CD14-positive monocyte (primary cell): ENCODE results near the gene NLRC3. TPM values are rescaled to one million over a fixed set of nuclear protein-coding genes. Genes with fewer than 3 reads are reported as not detected.

Experiments
- DNase-seq, 3 donors: peaks; one replicate each; pipeline ENCODE4 v3.0.0-alpha.2; 2011 to 2022
- H2AFZ ChIP-seq: 2 replicates; pipeline ENCODE4 v1.6.0; 2012; ENCODE audit warnings: mild to moderate bottlenecking, low read depth, low read length, inconsistent platforms; ENCODE audit not compliant: insufficient read depth, poor library complexity, severe bottlenecking
- H3K27ac ChIP-seq, 2 donors: 1 replicate in 1 of 2; 2 replicates in 1 of 2; pipeline ENCODE4 v1.5.1; 2012 to 2013; ENCODE audit warnings: low read length in 2 of 2, control low read depth in 1 of 2, inconsistent platforms in 1 of 2, low read depth in 1 of 2, mild to moderate bottlenecking in 1 of 2
- H3K27me3 ChIP-seq, 2 donors: one replicate each; pipeline versions ENCODE4 v1.6.0 to v1.6.1; 2011 to 2013; ENCODE audit warnings: low read length in 2 of 2; ENCODE audit not compliant: control insufficient read depth in 2 of 2, insufficient read depth in 2 of 2
- H3K36me3 ChIP-seq, 2 donors: replicated peaks in 1 of 2; 1 replicate in 1 of 2; 2 replicates in 1 of 2; pipeline versions ENCODE4 v1.5.1 to v1.6.1; 2012 to 2013; ENCODE audit warnings: low read length in 2 of 2, control low read depth in 1 of 2, inconsistent platforms in 1 of 2, mild to moderate bottlenecking in 1 of 2; ENCODE audit not compliant: insufficient read depth in 2 of 2, control insufficient read depth in 1 of 2
- H3K4me1 ChIP-seq, 2 donors: 1 replicate in 1 of 2; 2 replicates in 1 of 2; pipeline versions ENCODE4 v1.5.1 to v1.6.1; 2012 to 2013; ENCODE audit warnings: low read length in 2 of 2, control low read depth in 1 of 2, inconsistent platforms in 1 of 2, mild to moderate bottlenecking in 1 of 2, moderate library complexity in 1 of 2; ENCODE audit not compliant: insufficient read depth in 2 of 2, control insufficient read depth in 1 of 2
- H3K4me2 ChIP-seq: replicated peaks from 2 replicates; pipeline ENCODE3; 2012; ENCODE audit warnings: low read length, moderate library complexity, mild to moderate bottlenecking; ENCODE audit not compliant: poor library complexity, severe bottlenecking; ENCODE audit errors: extremely low read depth
- H3K4me3 ChIP-seq, 3 experiments: fragments of 200-600 bp in 1 of 3; sonication (generic) in 1 of 3; replicated peaks in 1 of 3; 1 replicate in 2 of 3; 2 replicates in 1 of 3; pipeline ENCODE4 v1.5.1; 2011 to 2013; ENCODE audit warnings: low read length in 3 of 3, mild to moderate bottlenecking in 3 of 3, control low read depth in 2 of 3, low read depth in 2 of 3, inconsistent platforms in 1 of 3, moderate library complexity in 1 of 3
- H3K79me2 ChIP-seq: 2 replicates; pipeline ENCODE4 v1.6.0; 2012; ENCODE audit warnings: mild to moderate bottlenecking, control low read depth, inconsistent platforms, low read length, moderate library complexity; ENCODE audit not compliant: insufficient read depth
- H3K9ac ChIP-seq: 2 replicates; pipeline ENCODE4 v1.6.0; 2017; ENCODE audit warnings: low read length, mild to moderate bottlenecking; ENCODE audit not compliant: insufficient read depth, poor library complexity, severe bottlenecking
- H3K9me3 ChIP-seq, 2 donors: replicated peaks in 1 of 2; 1 replicate in 1 of 2; 2 replicates in 1 of 2; pipeline versions ENCODE4 v1.5.1 to v1.6.1; 2012 to 2013; ENCODE audit warnings: low read length in 2 of 2, control low read depth in 1 of 2; ENCODE audit not compliant: control insufficient read depth in 1 of 2, insufficient read depth in 1 of 2
- H4K20me1 ChIP-seq: 2 replicates; pipeline ENCODE4 v1.6.0; 2012; ENCODE audit warnings: mild to moderate bottlenecking, low read length, control low read depth, moderate library complexity; ENCODE audit not compliant: insufficient read depth
- H3K27ac Mint-ChIP-seq, 7 donors: one replicate each; pipeline ENCODE4 v1.8.0; 2020; ENCODE audit warnings: mild to moderate bottlenecking in 7 of 7, mixed read lengths in 7 of 7, moderate library complexity in 6 of 7, inconsistent platforms in 2 of 7
- H3K27me3 Mint-ChIP-seq, 3 donors: one replicate each; pipeline ENCODE4 v1.8.0; 2021 to 2022; ENCODE audit warnings: low read depth in 3 of 3, mild to moderate bottlenecking in 3 of 3, mixed read lengths in 3 of 3, moderate library complexity in 3 of 3, inconsistent platforms in 1 of 3
- H3K36me3 Mint-ChIP-seq, 2 donors: one replicate each; pipeline ENCODE4 v1.8.0; 2020; ENCODE audit warnings: mixed read lengths in 2 of 2, inconsistent platforms in 1 of 2, mild to moderate bottlenecking in 1 of 2
- H3K4me1 Mint-ChIP-seq: one replicate; pipeline ENCODE4 v1.8.0; 2020; ENCODE audit warnings: mild to moderate bottlenecking, mixed read lengths
- H3K4me3 Mint-ChIP-seq, 2 donors: one replicate each; pipeline ENCODE4 v1.8.0; 2020; ENCODE audit warnings: mild to moderate bottlenecking in 2 of 2, mixed read lengths in 2 of 2, moderate library complexity in 1 of 2
- H3K9me3 Mint-ChIP-seq, 7 donors: one replicate each; pipeline ENCODE4 v1.8.0; 2020 to 2022; ENCODE audit warnings: mixed read lengths in 7 of 7, mild to moderate bottlenecking in 6 of 7, moderate library complexity in 6 of 7, inconsistent platforms in 2 of 7
- CTCF ChIP-seq: fragments of 200-600 bp; IDR thresholded peaks from one replicate; pipeline ENCODE4 v1.8.0; 2022; ENCODE audit warnings: antibody characterized with exemption, mild to moderate bottlenecking
- WGBS: methylation state at CpG from one replicate; pipeline ENCODE4 v1.1.5; 2013; ENCODE audit warnings: missing lambda C conversion rate; ENCODE audit not compliant: insufficient coverage; 5-methylcytosine and 5-hydroxymethylcytosine counted together
- intact Hi-C, 2 donors: fragments of 100-400 bp; cut with micrococcal nuclease; formaldehyde crosslinking; loops; one replicate each; pipeline versions ENCODE4 v1.15.0 to v1.15.1; 2023
- polyA plus RNA-seq, 3 donors: library from polyadenylated mRNA; depleted of rRNA in 1 of 3; unstranded in 2 of 3; stranded (reverse) in 1 of 3; fragments of 300-500 nt in 2 of 3; fragments of >200 nt in 1 of 3; fragmentation: Illumina TruSeq in 2 of 3; gene quantifications; 1 replicate in 2 of 3; 2 replicates in 1 of 3; pipeline ENCODE4 v1.2.3, GENCODE V29; 2012 to 2021

NLRC3 gene
- polyA plus RNA-seq, 3 donors, result 0.03 to 0.07 (median 0.06) TPM

GRCh38 chr16:3534126-3534525 lies 43.1 kb downstream of the NLRC3 start:
- Mint-ChIP-seq H3K4me3 (no peak overlapping the region), H3K36me3 (peaks cover 25 to 26% of the 10 kb centered on the region in 2 donors)
- no peak for TF ChIP-seq CTCF

GRCh38 chr16:3532741-3533140 lies 44.5 kb downstream of the NLRC3 start:
- Mint-ChIP-seq H3K27ac (no peak overlapping the region), H3K27me3 (peaks cover 0 to 2% (median 0%) of the 10 kb centered on the region in 3 donors), H3K36me3 (peaks cover 25 to 26% of the 10 kb centered on the region in 2 donors), H3K4me1 (no peaks in the 10 kb centered on the region), H3K9me3 (no peaks in the 10 kb centered on the region), H3K4me3 (no peak overlapping the region)
- no peak overlapping the region for H3K4me2 ChIP-seq
- H3K9me3 ChIP-seq, result no peaks in the 10 kb centered on the region
- H3K4me1 ChIP-seq, result no peaks in the 10 kb centered on the region
- peaks cover 7 to 19% of the 10 kb centered on the region in 2 donors for H3K36me3 ChIP-seq
- no peaks in the 10 kb centered on the region for H3K27me3 ChIP-seq
- H3K9ac ChIP-seq, result no peak overlapping the region
- no peak overlapping the region for H3K4me3 ChIP-seq
- no peak for DNase-seq
- intact Hi-C loops, result no loop called here
- no peaks in the 10 kb centered on the region for H4K20me1 ChIP-seq
- no peak overlapping the region for H2AFZ ChIP-seq
- H3K79me2 ChIP-seq, result no peaks in the 10 kb centered on the region
- H3K27ac ChIP-seq, result no peak overlapping the region
- 98% methylated on average over 12 of the region's 12 CpGs for WGBS
- TF ChIP-seq CTCF, result no peak

More at GRCh38 chr16:3534126-3534525, 43.1 kb downstream of the NLRC3 start:
- Histone ChIP-seq H3K27ac (no peak overlapping the region), H3K4me2 (no peak overlapping the region), H3K36me3 (peaks cover 7 to 19% of the 10 kb centered on the region in 2 donors), H3K9me3 (no peaks in the 10 kb centered on the region), H3K9ac (no peak overlapping the region), H4K20me1 (no peaks in the 10 kb centered on the region), H3K4me3 (no peak overlapping the region), H2AFZ (no peak overlapping the region), H3K27me3 (no peaks in the 10 kb centered on the region), H3K79me2 (no peaks in the 10 kb centered on the region), H3K4me1 (no peaks in the 10 kb centered on the region)
- Mint-ChIP-seq H3K27ac (no peak overlapping the region), H3K4me1 (no peaks in the 10 kb centered on the region), H3K9me3 (no peaks in the 10 kb centered on the region), H3K27me3 (no peaks in the 10 kb centered on the region)
- no peak for DNase-seq
- intact Hi-C loops, result no loop called here
- whole genome bisulfite sequencing, result 100% methylated on average over 9 of the region's 10 CpGs
